ENCODE data around the gene PIK3IP1. TPM values are rescaled to one million over a fixed set of nuclear protein-coding genes. Genes with fewer than 3 reads are reported as not detected.

Gene PIK3IP1
- total RNA-seq, 4 donors from 2014 or later, result 12.7 to 35.1 (median 24.7) TPM

DNA sequence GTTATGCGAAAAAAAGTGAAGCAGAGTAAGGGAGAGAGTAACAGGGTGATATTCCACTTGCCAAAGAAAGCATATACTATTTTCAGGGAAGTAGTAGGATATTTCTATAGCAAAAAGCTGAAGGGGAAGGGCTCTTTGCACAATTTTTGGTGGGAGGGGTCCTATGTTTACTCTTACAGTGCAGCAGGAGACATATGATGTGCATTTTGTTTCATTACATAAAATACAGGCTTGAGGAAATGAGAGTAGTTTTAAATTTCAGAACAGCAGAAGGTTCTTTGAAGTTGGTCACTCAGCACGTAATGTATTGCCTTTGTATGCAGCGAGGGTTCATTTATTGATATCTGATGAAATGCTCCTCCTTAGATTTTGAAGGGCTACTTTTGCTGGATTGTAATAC, 3.1 kb upstream of the PIK3IP1 start:
- peak overlapping the region; percentile 92 to 100 for H3K27ac ChIP-seq
- H3K4me1 ChIP-seq, result peaks cover 7 to 9% of the 10 kb centered on the region in 2 donors
- H3K9me3 ChIP-seq, result no peaks in the 10 kb centered on the region
- no peak overlapping the region for H3K4me3 ChIP-seq
- no peaks in the 10 kb centered on the region for H3K36me3 ChIP-seq
- H3K27me3 ChIP-seq, result no peaks in the 10 kb centered on the region
- no peak for DNase-seq
- no peak for TF ChIP-seq POLR2A (IDR thresholded peaks at IDR 0.05)
- TF ChIP-seq, protein P1, sequence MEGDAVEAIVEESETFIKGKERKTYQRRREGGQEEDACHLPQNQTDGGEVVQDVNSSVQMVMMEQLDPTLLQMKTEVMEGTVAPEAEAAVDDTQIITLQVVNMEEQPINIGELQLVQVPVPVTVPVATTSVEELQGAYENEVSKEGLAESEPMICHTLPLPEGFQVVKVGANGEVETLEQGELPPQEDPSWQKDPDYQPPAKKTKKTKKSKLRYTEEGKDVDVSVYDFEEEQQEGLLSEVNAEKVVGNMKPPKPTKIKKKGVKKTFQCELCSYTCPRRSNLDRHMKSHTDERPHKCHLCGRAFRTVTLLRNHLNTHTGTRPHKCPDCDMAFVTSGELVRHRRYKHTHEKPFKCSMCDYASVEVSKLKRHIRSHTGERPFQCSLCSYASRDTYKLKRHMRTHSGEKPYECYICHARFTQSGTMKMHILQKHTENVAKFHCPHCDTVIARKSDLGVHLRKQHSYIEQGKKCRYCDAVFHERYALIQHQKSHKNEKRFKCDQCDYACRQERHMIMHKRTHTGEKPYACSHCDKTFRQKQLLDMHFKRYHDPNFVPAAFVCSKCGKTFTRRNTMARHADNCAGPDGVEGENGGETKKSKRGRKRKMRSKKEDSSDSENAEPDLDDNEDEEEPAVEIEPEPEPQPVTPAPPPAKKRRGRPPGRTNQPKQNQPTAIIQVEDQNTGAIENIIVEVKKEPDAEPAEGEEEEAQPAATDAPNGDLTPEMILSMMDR (IDR thresholded peaks at IDR 0.05), result no peak
- intact Hi-C loops (cut with DNase I; ENCODE audit: low total_unique reads), result no loop called here

DNA sequence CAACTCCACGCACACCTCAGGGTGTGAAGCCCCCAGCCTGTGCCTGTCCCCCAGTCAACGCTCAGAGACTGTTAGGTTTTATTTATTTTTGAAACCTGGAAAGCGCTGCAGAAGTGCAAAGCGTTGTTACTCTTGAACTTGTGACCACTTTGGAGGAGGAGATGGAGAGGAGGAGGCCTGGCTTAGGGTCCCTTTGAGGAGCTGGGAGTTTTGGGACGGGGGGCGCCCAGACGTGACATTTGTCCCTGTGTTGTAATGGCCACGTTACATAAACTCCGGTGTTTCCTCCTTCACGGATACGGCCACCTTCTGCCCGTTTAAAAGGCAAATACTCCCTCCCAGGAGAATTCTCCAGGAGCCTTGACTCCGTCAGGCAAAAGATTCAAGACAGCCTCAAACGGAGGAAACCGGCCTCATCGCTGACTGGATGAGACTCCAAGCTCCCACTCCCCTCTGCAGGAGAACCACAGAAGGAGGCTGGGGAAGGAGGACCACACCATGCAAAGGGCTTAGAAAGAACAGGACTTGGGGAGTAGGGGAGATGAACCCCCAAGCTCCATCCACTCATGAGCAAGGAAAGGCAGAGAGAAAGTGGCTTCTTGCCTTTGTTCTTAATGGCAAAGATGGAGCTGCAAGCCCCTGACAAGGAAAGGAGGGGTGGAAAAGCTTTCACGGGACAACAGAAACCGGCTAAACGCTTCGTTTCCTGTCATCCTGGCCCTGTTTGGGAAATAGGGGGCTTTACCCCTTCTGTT, 630 bp downstream of the PIK3IP1 start:
- Histone ChIP-seq H3K27ac (peak overlapping the region; percentile 92 to 100), H3K4me3 (peak overlapping the region; percentile 65 to 90), H3K36me3 (no peaks in the 10 kb centered on the region), H3K27me3 (no peaks in the 10 kb centered on the region), H3K4me1 (peaks cover 7 to 22% of the 10 kb centered on the region in 2 donors), H3K9me3 (no peaks in the 10 kb centered on the region)
- intact Hi-C loops (cut with DNase I; ENCODE audit: low total_unique reads), result no loop called here
- no peak for DNase-seq
- TF ChIP-seq, protein P1 (IDR thresholded peaks at IDR 0.05), result no peak
- TF ChIP-seq POLR2A (IDR thresholded peaks at IDR 0.05), result no peak

DNA sequence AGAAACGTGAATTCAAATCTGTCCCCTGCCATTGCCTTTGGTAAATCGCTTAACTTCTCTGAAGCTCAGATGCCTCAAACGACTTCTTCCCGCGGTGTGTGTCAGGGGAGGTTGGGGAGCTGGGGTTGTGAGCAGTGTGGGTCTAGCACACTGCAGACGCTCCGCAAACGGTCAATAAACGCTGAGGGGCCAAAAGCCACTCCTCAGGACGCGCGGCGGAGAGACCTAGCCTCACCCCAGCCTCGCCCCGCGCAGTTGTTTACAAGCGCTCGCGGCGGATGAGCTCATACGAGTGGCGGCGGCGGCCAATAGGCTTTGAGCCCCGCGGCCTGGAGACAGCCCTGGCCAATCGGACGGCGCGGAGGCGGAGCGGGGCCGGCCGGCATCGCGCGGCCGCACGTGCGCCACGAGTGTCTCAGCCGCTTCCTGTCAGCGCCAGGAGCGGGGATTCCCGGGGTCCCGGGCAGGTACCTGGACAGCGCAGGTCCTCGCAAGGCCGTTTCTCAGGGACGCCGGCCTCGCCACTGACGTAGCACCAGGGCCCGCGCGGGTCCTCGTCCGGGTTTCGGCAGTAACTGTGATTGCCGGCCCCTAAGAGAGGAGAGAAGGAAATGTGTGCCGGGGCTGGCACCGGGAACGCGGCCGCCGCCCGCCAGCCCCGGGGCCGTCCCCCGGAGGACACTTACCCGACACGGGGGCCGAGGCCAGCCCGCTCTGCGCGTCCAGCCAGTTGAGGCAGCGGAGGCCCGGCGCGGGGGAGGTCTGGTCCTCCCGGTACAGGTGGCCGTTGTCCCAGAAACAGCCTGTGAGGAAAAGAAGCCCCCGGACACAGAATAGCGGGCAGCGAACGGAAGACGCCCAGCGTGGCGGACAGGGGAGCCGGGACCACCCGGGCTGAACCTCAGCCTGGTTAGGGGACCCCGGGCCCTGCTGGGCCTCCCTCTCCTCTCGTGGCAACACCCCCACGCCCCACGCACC, 1.5 kb downstream of the PIK3IP1 start:
- H3K4me1 ChIP-seq, result peaks cover 7 to 20% of the 10 kb centered on the region in 2 donors
- no peaks in the 10 kb centered on the region for H3K9me3 ChIP-seq
- intact Hi-C loops (cut with DNase I; ENCODE audit: low total_unique reads), result no loop called here
- peak overlapping the region; percentile 92 to 100 for H3K27ac ChIP-seq
- peak; percentile 92 to 94 for DNase-seq
- no peaks in the 10 kb centered on the region for H3K36me3 ChIP-seq
- H3K4me3 ChIP-seq, result peak overlapping the region; percentile 65 to 90
- no peaks in the 10 kb centered on the region for H3K27me3 ChIP-seq
- TF ChIP-seq POLR2A (IDR thresholded peaks at IDR 0.05), result peak; percentile 96 to 100
- TF ChIP-seq, protein P1 (IDR thresholded peaks at IDR 0.05), result peak in 1 of 4 experiments; percentile 5

DNA sequence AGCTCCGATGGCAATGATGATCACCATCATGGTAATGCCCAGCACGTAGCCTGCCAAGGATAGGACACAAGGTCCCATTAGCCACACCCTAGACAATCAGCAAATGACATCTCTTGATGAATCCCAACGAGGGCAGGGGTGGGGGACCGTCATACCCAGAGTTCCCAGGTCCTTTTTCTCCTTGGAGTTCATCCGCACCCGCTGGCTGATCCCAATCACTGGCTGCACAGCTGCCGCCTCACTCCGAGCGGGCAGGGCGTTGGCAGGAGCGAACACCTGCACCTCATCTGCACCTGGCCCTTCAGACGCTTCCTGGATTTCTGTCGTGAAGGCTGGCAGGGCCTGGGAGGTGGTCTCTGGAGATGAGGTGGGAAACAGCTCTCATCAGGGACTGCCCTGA, 2.9 kb downstream of the PIK3IP1 start:
- Histone ChIP-seq H3K36me3 (no peaks in the 10 kb centered on the region), H3K4me1 (peaks cover 7 to 15% of the 10 kb centered on the region in 2 donors), H3K27ac (peak overlapping the region; percentile 92 to 100), H3K4me3 (peak overlapping the region; percentile 34 to 65), H3K27me3 (no peaks in the 10 kb centered on the region), H3K9me3 (no peaks in the 10 kb centered on the region)
- intact Hi-C loops (cut with DNase I; ENCODE audit: low total_unique reads), result no loop called here
- DNase-seq, result no peak
- no peak for TF ChIP-seq POLR2A (IDR thresholded peaks at IDR 0.05)
- TF ChIP-seq, protein P1 (IDR thresholded peaks at IDR 0.05), result no peak
